Measurements from ENCODE around the gene SNORC. TPM values are rescaled to one million over a fixed set of nuclear protein-coding genes. Genes with fewer than 3 reads are reported as not detected.
"Not testable (repeated sequence)": the region's sequence is repeated elsewhere in the genome, so short reads cannot be mapped to it uniquely, and the experiment has no call there.

SNORC gene
- 0.29 and 0.30 TPM in 2 replicates for total RNA-seq (2014; rRNA removed; shearing (Covaris generic))

DNA sequence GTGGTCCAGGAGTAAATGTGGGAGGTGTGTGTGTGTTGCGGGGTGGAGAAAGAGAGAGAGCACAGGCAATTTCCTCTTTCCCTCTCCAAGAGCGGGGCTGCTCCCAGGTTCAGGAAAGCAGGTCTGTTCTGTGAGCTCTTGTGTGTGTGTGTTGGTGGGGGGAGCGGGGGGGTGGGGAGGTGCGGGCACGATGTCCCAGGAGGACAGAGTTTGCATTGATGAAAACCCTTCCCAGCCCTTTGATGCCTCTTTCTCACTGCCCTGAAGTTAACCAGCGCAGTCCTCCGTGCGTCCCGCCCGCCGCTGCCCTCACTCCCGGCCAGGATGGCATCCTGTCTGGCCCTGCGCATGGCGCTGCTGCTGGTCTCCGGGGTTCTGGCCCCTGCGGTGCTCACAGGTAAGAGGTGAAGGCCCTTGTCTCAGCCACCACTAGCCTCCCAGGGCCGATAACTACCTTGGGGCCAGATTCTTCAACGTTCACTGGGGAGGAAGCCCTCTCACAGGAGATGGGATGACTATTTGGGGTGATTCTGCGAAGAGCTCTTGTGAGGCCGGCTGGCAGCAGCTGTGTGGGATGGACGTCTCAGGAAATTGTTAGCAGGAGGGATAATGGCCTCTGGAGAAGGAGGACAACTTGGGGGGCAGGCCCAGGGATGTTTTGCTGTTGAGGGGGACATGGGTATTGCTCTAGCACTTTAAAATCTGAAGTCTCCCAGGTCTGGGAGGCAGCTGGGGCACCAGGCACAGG lies at the start of gene SNORC:
TSS of gene SNORC (plus strand) at position 247 of the 748 bp plus-strand sequence. CDS start at position 325, 78 bp downstream.
- no peak for DNase-seq (ENCODE audit: low read depth)

DNA sequence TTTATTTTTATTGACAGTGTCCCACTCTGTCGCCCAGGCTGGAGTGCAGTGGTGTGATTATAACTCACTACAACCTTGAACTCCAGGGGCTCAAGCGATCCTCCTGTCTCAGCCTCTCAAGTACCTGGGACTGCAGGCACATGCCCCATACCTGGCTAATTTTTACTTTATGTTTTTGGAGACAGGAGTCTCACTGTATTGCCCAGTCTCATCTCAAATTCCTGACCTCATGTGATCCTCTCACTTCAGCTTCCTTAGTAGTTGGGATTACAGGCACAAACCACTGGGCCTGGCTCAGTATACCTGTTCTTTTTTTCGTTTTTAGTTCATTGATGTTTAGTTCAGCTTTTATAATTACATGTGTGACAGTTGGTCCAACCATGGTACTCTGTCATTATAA lies 40.1 kb upstream of the SNORC start:
- DNase-seq (ENCODE audit: low read depth): no peak

DNA sequence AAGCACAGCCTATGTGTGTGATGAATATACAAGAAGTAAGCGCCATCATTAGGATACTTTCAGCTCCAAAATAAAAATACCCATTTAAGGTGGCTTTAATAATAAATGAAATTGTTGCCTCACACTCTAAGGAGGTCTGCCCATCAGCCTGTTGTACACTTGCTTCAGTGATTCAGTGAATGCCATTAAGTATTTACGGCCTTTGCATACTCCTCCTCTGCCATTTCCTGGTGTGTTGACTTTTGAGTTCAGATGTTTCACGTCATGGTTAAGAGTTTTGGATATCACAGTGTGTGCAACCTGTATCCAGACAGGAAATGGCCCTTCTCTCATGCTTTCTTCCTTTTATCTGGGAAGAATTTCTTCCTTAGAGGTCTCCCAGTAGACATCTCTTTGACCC lies 38.6 kb upstream of the SNORC start:
- no peak for DNase-seq (ENCODE audit: low read depth)

DNA sequence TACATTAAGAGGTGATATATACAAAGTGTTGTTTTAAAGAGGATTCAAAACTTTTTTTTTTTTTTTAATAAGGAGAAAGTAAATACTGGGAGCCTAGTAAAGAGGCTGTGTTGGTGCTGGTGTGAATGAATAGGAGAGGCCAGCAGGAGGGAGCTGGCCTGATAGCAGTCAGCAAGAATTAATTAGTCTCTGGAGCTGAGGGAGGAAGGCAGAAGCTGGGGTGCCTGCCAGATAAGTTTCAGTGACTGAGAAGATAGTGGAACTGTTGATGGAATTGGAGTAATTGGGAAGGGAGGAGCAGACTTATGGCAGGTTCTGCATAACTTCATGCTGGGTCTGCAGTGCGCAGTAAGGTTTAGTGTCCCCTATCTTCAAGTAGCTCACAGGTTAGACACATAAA lies 36.2 kb upstream of the SNORC start:
- DNase-seq (ENCODE audit: low read depth): no peak

DNA sequence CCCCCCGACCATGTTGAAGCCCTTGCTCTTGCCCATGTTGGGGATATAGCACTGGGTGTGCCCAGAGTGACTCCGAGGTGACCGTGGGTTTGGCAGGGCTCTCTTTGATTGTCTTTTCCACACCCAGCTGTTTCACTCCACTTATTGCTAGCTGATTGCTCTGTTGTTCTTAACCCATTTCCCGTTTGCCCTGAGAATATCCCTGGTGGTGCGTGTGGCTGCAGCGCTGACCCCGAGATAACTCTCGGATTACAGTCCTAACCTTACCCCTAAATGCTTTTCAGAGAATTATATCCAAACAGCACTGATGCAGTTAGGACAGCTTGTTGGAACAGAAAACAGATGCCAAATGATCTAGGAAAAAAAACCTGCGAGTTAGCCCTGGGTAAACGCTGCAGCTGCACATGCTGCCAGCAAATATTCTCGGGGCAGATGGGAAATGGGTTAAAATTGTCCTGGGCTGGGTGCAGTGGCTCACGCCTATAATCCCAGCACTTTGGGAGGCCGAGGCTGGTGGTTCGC lies 34.3 kb upstream of the SNORC start:
- DNase-seq (ENCODE audit: low read depth): no peak

DNA sequence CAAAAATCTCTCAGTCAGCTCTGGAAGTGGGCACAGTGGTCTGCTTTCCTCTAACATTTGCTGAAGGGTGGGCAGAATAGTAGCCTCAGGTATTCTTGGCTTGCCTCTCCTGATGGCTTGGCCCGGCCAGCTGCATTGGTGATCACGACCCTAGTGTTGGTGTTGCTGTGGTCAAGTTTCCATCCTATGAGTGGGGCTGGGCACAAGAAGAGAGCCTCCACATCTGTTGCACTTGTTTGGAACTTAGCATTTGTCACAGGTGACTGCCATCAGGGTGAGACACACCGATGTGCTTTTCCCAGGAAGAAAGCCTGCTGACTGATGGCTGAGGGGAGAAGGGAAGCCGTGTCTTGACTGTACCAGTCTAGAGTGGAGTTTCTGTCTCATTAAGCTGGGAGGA lies 33.1 kb upstream of the SNORC start:
- DNase-seq (ENCODE audit: low read depth): no peak

DNA sequence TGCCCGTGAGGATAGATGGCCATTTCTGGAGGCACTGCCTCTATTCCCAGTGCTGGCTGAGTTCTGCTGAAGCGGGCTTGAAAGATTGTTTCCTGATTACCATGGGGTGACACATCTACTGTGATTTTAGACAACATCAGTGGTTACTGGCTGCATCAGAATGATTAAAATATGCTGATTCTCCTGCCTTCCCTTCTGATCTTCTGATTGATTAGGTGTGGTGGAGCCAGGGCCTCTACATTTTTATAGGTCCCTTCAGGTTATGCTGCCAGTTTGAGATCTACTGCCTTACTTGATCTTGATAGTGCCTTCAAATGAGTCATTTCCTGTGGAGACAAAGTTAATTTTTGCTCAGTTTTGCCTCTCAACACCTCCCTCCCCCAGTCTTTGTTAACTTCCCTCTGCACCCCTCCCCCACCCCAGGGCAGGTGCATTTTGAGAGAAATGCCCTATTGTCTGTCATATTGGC lies 31.6 kb upstream of the SNORC start:
- peak; percentile 20 for DNase-seq (ENCODE audit: low read depth)

DNA sequence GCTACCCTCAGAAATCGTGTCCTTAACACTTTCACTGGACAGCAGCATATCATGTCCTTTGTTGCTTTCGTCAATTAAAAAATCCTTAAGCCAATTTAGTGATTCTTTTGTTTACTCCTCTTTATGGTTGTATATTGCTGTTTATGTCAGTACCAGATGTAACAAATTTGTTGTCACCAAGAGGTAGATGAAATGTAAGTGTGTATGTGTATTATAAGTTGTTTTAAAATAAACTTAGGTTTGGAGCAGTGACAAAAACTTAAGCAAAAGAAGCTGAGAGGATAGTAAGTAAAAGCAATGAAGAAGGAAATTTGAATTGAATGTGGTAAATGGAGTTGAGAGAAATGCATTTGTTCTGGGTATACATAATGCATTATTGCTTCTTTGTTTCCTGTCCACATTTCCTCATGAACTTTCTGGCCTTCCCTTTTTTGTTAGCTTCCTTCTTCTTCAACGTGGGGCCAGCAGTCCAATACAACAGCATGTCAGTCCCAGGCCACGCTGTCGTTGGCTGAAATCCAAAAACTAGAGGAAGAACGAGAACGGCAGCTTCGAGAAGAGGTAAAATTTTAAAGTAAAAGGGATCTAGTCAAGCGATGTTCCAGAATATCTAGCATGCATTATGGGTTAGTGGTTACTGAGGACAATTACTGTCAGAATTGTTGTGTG lies 30.5 kb upstream of the SNORC start:
- no peak for DNase-seq (ENCODE audit: low read depth)

DNA sequence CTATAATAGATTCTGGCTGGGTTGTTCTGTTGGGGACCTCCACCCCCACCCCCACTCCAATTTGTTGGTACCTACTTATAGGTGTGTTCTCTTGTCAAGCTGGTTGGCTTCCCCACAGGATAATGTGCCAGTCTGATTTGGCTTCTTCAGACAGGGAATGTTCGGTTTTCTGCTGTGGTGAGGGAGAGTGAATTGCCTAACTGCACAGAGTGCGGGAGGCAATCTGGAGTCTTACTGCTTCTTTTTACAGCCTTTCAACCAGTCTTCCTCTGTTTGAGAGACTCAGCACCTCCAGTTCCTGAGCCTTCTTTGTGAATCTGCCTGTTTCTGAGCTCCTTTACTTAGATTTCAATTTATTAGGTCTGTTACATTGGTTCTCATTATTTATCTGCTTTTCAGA lies 27.4 kb upstream of the SNORC start:
- no peak for DNase-seq (ENCODE audit: low read depth)

DNA sequence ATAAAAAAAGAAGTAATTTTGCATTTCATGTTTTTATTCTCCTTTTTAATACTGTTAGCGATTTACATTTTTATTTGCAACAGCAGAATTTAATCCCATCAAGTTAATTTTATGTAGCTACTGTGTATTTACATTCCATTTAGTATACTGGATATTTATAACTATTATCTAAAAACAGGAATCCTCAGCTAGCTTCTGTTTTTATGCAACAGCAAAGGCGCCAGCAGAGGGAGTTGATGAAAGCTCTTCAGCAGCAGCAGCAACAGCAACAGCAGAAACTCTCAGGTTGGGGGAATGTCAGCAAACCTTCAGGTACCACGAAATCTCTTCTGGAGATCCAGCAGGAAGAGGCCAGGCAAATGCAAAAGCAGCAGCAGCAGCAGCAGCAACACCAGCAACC lies 26.2 kb upstream of the SNORC start:
- no peak for DNase-seq (ENCODE audit: low read depth)

DNA sequence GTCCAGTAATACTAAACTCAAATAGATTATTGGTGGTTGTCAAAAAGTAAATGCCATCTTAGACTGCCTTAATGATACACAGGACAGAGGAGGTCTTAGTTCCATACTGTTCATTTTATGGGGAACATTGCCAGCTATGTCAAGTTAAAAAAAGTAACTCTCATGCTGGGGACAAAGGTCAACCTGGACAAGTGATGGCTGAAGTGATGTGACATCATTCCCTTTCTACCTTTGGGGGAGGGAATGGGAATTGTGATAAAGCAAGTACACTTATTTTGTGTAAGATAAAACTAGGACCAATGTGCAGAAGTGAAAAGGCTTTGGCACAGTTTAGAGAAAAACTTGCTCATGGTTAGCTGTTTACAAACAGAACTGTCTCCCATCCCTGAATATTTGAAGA lies 24.0 kb upstream of the SNORC start:
- no peak for DNase-seq (ENCODE audit: low read depth)

DNA sequence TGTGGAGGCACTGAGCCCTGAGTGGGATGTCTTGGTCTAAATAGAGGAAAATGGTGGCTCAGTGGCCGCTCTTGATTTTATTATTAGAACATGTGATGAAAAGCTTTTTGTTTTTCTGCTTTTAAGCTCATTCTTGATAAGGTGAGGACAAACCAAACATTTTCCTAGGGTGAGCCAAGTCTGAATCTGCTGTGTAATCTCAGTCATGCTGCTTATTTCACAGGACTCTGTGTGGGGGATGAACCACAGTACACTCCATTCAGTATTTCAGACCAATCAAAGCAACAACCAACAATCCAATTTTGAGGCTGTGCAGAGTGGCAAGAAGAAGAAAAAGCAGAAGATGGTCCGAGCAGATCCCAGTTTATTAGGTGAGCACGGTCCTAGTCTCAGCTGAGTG lies 20.0 kb upstream of the SNORC start:
- DNase-seq (ENCODE audit: low read depth): no peak

DNA sequence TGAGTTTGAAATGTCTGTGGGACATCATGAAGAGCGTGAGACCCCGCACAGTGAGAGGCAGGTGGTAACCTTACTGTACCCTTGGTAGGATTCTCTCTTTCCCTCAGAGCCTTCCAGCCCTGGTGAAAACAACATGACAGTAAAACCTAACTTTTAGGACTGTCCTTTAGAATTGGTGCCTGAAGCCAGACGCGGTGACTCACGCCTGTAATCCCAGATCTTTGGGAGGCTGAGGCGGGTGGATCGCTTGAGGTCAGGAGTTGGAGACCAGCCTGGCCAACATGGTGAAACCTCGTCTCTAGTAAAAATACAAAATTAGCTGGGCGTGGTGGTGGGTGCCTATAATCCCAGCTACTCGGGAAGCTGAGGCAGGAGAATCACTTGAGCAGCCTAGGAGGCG lies 18.0 kb upstream of the SNORC start:
- DNase-seq (ENCODE audit: low read depth): not testable (repeated sequence)

DNA sequence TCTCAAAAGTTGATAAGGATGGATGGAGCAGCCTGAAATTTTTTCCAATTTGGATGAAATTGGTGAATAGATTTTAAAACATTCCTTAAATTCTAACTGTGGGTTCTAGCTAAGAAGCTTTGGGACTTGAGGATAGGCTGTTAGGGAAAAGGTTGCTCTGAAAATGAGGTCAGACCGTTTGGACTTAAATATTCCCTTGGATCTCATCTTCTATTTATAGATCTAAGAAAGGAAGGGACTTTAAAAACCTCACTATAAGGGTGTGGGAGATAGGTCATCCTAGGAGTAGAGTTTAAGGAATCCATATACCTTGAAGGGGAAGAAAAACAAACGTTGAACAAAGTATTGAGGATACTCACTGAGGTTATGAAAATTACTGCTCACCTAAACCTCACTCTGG lies 17.4 kb upstream of the SNORC start:
- no peak for DNase-seq (ENCODE audit: low read depth)

DNA sequence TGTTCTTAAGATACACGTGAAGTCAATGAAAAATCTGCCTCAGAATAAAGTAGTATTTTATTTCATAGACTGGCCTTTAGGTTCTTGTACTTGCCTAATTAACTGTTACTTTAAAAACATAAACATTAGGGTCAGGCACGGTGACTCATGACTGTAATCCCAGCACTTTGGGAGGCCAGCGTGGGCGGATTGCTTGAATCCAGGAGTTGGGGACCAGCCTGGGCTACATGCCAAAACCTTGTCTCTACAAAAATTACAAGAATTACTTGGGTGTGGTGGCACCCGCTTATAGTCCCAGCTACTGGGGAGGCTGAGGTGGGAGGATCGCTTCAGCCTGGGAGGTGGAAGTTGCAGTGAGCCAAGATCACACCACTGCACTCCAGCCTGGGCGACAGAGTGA lies 16.0 kb upstream of the SNORC start:
- DNase-seq (ENCODE audit: low read depth): peak; percentile 92

DNA sequence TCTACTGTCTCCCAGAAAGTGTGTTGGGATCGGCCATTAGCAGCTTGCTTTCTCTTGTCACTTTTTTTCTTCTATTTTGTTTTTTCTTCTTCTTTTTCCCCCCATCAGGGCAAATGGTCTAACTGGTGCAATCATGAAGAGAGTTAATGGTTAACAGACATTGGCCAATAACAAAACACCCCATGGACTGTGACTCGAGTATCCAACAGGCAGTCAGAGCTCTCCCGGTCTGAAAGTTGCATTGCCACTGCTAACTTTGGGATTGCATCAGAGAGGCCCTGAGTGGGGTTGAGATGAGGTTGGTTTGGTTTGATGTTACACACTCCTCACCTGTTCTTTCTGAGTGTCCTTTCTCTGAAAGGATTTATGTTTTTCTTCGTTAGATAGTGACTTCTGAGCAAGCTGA lies 12.9 kb upstream of the SNORC start:
- no peak for DNase-seq (ENCODE audit: low read depth)

DNA sequence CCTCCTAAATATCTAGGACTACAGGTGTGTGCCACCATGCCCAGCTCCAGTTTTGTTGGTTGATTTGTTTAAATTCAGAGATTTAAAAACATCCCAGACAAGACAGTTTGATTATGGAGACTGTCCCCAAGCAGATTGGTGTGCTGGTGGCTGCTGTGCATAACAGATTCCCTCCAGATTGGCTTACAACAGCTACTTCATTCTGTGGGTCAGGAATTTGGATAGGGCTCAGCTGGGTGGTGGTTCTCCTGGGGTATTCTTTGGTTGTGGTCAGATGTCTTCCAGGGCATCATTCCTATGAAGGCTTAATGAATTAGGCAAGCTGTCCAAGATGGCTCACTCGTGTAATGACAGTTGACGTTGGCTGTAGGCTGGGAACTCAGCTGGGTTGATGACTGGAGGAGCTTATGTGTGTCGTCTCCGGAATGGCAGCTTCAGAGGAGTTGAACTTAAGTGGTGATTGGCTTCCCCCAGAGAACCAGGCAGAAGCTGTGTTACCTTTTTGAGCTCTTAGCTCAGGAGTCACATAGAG lies 10.6 kb upstream of the SNORC start:
- no peak for DNase-seq (ENCODE audit: low read depth)

DNA sequence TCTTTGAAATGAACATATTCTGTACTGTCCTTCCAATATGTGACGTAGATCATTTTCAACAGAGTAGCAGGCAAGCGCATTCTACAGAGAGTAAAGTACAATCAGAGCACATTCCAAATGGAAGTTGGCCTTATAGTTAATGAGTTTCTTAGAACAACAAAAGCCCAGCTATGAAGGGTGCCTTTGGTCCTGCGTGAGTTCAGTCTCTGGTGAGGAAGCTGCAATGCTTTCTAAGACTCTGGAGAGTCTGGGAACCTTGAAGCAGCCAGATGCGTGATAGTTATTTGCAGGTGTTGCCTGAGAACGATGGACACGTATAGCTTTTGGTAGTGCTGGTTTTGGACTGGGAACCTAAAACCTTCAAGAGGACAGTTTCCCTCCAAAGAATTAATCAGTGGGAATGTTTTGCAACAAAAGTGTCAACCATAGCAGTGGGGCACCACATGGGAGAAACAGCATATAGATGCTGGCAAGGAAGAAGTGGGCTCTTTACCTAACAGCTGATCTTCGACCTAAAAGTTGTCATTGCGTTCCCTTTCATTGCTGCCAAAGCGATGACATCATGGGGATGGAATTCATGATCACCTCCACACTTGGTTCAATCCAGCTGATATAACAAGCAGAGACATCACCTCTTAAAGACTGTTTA lies 9.3 kb upstream of the SNORC start:
- no peak for DNase-seq (ENCODE audit: low read depth)

DNA sequence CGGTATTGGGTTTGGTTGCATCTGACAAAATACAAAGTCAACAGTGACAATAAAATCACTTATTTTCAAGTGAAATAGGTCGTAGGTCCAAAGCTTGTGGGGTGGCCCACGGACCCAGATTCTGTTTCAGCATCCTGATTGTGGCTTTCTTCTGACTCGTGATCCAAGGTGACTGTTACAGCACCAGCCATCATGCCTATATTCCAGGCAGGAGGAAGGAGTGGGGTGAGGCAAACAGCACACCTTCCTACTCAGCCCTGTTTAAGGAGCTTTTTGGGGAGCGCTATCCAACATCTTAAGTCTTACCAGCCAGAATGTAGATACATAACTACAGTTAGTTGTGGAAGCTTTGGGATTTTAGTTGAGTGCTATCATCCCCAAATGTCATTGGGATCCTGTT lies 8.7 kb upstream of the SNORC start:
- no peak for DNase-seq (ENCODE audit: low read depth)

DNA sequence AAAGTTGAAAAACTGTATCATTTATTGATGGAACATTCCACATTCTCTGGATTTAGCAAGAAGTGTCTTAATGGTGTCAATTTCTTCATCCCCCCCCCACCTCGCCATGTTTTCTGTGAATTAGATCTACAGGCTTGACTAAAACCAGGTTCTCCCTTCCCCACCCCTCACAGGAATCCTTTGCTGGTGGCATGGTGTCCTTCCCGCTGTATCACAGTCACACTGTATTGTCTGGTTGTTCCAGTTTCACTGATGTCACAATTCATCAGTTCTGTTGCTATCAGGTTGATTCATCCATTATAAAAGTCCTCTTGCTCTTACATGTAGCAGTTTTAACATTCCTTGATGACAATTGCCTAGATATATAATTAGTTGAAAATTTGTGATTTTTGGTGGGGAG lies 6.1 kb upstream of the SNORC start:
- DNase-seq (ENCODE audit: low read depth): no peak

DNA sequence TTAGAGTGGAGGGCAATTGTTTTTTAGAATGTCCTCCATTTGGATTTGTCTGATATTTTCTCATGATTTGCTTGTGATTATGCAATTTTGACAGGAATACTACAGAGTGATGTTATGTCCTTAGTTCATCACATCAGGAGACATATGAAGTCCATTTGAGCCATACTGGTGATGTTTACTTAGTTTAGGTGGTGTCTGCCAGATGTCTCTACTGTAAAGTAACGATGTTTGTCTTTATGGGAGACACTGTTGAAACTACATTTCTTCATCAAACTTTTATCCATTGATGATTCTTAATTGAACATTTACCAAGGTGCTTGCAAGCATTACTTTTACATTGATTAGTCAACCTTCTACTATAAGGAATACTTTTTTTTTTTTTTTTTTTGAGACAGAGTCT lies 4.9 kb upstream of the SNORC start:
- DNase-seq (ENCODE audit: low read depth): no peak

DNA sequence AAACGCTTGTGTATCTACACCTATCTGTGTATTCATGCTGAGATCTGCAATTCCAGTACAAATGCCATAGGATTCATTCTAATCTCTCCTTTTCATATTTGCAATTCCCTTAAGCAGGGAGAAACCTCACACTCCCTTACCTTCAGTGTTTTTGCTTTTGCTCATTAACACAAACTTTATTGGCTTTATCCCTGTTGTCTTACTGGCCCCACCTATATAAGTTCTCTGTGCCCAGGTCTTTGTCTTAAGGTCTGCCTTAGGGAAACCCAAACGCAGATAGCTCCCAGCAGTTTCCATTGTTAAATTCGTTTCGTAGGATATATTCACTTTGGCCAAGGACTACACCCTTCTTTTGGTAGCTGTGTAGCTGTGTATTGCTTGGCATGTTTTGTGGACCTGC lies 4.0 kb upstream of the SNORC start:
- no peak for DNase-seq (ENCODE audit: low read depth)

Measured in Daoy (cell line).